ENCODE results near the gene PRKCA.

PRKCA gene

GRCh38 chr17:66508896-66509844, 206.8 kb downstream of the PRKCA start:
- Histone ChIP-seq H3K14ac (ENCODE audit: low read length) (no peak overlapping the region), H3K9ac (ENCODE audit: low read length) (no peak overlapping the region), H4K91ac (ENCODE audit: low read depth, low read length) (no peak overlapping the region), H4K12ac (ENCODE audit: low read depth, low read length) (no peak overlapping the region), H2BK120ac (ENCODE audit: insufficient read depth, low read length, poor library complexity) (no peak overlapping the region), H3K23ac (ENCODE audit: low read length) (no peak overlapping the region), H3K27ac (ENCODE audit: low read depth, low read length) (no peak overlapping the region), H2BK5ac (ENCODE audit: low read depth, low read length, poor library complexity) (no peak overlapping the region), H2BK12ac (ENCODE audit: low read length) (no peak overlapping the region), H3K79me2 (ENCODE audit: control insufficient read depth, insufficient read depth, low read length, poor library complexity) (no peaks in the 10 kb centered on the region), H3K4me2 (ENCODE audit: low read length) (no peak overlapping the region), H3K4me3 (ENCODE audit: low read depth, low read length) (no peak overlapping the region), H3K9me3 (ENCODE audit: insufficient read depth, low read depth, low read length) (no peaks in the 10 kb centered on the region), H2AK5ac (ENCODE audit: low read length) (no peak overlapping the region), H3K79me1 (ENCODE audit: low read length) (no peaks in the 10 kb centered on the region), H3K4me1 (ENCODE audit: control insufficient read depth in 1 of 2, insufficient read depth in 2 of 2, low read length in 2 of 2) (peaks cover 0 to 2% of the 10 kb centered on the region in 2 experiments), H2AFZ (ENCODE audit: insufficient read depth, low read length, poor library complexity) (no peak overlapping the region), H3K18ac (ENCODE audit: low read length) (no peak overlapping the region), H3K27me3 (ENCODE audit: insufficient read depth, low read length) (no peaks in the 10 kb centered on the region), H3K36me3 (ENCODE audit: control insufficient read depth in 1 of 2, insufficient read depth in 2 of 2, low read length in 2 of 2) (no peaks in the 10 kb centered on the region), H4K8ac (ENCODE audit: low read depth, low read length) (no peak overlapping the region), H3K4ac (ENCODE audit: low read depth, low read length) (no peak overlapping the region)
- DNase-seq: peak; percentile 9 to 10
- WGBS (ENCODE audit: extremely low coverage, insufficient coverage, insufficient read length): no CpG with 5 or more reads among the region's 8 CpGs

GRCh38 chr17:66509926-66510325, 207.5 kb downstream of the PRKCA start:
- Histone ChIP-seq H3K9ac (ENCODE audit: low read length) (no peak overlapping the region), H3K27ac (ENCODE audit: low read depth, low read length) (no peak overlapping the region), H4K91ac (ENCODE audit: low read depth, low read length) (no peak overlapping the region), H3K4ac (ENCODE audit: low read depth, low read length) (no peak overlapping the region), H3K4me2 (ENCODE audit: low read length) (no peak overlapping the region), H3K27me3 (ENCODE audit: insufficient read depth, low read length) (no peaks in the 10 kb centered on the region), H3K36me3 (ENCODE audit: control insufficient read depth in 1 of 2, insufficient read depth in 2 of 2, low read length in 2 of 2) (no peaks in the 10 kb centered on the region), H3K79me1 (ENCODE audit: low read length) (no peaks in the 10 kb centered on the region), H4K8ac (ENCODE audit: low read depth, low read length) (no peak overlapping the region), H2BK12ac (ENCODE audit: low read length) (no peak overlapping the region), H2AFZ (ENCODE audit: insufficient read depth, low read length, poor library complexity) (no peak overlapping the region), H2BK5ac (ENCODE audit: low read depth, low read length, poor library complexity) (no peak overlapping the region), H3K4me3 (ENCODE audit: low read depth, low read length) (no peak overlapping the region), H3K23ac (ENCODE audit: low read length) (no peak overlapping the region), H3K9me3 (ENCODE audit: insufficient read depth, low read depth, low read length) (no peaks in the 10 kb centered on the region), H3K18ac (ENCODE audit: low read length) (no peak overlapping the region), H3K4me1 (ENCODE audit: control insufficient read depth in 1 of 2, insufficient read depth in 2 of 2, low read length in 2 of 2) (peaks cover 0 to 2% of the 10 kb centered on the region in 2 experiments), H3K79me2 (ENCODE audit: control insufficient read depth, insufficient read depth, low read length, poor library complexity) (no peaks in the 10 kb centered on the region), H3K14ac (ENCODE audit: low read length) (no peak overlapping the region), H2BK120ac (ENCODE audit: insufficient read depth, low read length, poor library complexity) (no peak overlapping the region), H4K12ac (ENCODE audit: low read depth, low read length) (no peak overlapping the region), H2AK5ac (ENCODE audit: low read length) (no peak overlapping the region)
- DNase-seq: no peak
- no CpG with 5 or more reads among the region's 3 CpGs for WGBS (ENCODE audit: extremely low coverage, insufficient coverage, insufficient read length)

- Histone ChIP-seq H3K27me3 (ENCODE audit: insufficient read depth, low read length) (no peaks in the 10 kb centered on the region), H2AK5ac (ENCODE audit: low read length) (no peak overlapping the region), H3K4me3 (ENCODE audit: low read depth, low read length) (no peak overlapping the region), H3K9ac (ENCODE audit: low read length) (no peak overlapping the region), H3K23ac (ENCODE audit: low read length) (no peak overlapping the region), H3K79me2 (ENCODE audit: control insufficient read depth, insufficient read depth, low read length, poor library complexity) (no peaks in the 10 kb centered on the region), H2BK120ac (ENCODE audit: insufficient read depth, low read length, poor library complexity) (no peak overlapping the region), H3K79me1 (ENCODE audit: low read length) (no peaks in the 10 kb centered on the region), H3K14ac (ENCODE audit: low read length) (no peak overlapping the region), H3K4me2 (ENCODE audit: low read length) (no peak overlapping the region), H3K4me1 (ENCODE audit: control insufficient read depth in 1 of 2, insufficient read depth in 2 of 2, low read length in 2 of 2) (peaks cover 0 to 2% of the 10 kb centered on the region in 2 experiments), H2BK12ac (ENCODE audit: low read length) (no peak overlapping the region), H3K18ac (ENCODE audit: low read length) (no peak overlapping the region), H2BK5ac (ENCODE audit: low read depth, low read length, poor library complexity) (no peak overlapping the region), H2AFZ (ENCODE audit: insufficient read depth, low read length, poor library complexity) (no peak overlapping the region), H3K27ac (ENCODE audit: low read depth, low read length) (no peak overlapping the region), H4K91ac (ENCODE audit: low read depth, low read length) (no peak overlapping the region), H4K8ac (ENCODE audit: low read depth, low read length) (no peak overlapping the region), H3K36me3 (ENCODE audit: control insufficient read depth in 1 of 2, insufficient read depth in 2 of 2, low read length in 2 of 2) (no peaks in the 10 kb centered on the region), H4K12ac (ENCODE audit: low read depth, low read length) (no peak overlapping the region), H3K4ac (ENCODE audit: low read depth, low read length) (no peak overlapping the region), H3K9me3 (ENCODE audit: insufficient read depth, low read depth, low read length) (no peaks in the 10 kb centered on the region)
- WGBS (ENCODE audit: extremely low coverage, insufficient coverage, insufficient read length): no CpG with 5 or more reads among the region's 3 CpGs
- no peak for DNase-seq
These were observed 208.7 kb downstream of the PRKCA start for GRCh38 chr17:66511135-66511534.

- Histone ChIP-seq H2BK120ac (ENCODE audit: insufficient read depth, low read length, poor library complexity) (no peak overlapping the region), H3K18ac (ENCODE audit: low read length) (no peak overlapping the region), H3K4me2 (ENCODE audit: low read length) (no peak overlapping the region), H3K4me3 (ENCODE audit: low read depth, low read length) (no peak overlapping the region), H4K12ac (ENCODE audit: low read depth, low read length) (no peak overlapping the region), H3K4me1 (ENCODE audit: control insufficient read depth in 1 of 2, insufficient read depth in 2 of 2, low read length in 2 of 2) (peaks cover 0 to 2% of the 10 kb centered on the region in 2 experiments), H3K27me3 (ENCODE audit: insufficient read depth, low read length) (no peaks in the 10 kb centered on the region), H2AK5ac (ENCODE audit: low read length) (no peak overlapping the region), H3K79me2 (ENCODE audit: control insufficient read depth, insufficient read depth, low read length, poor library complexity) (no peaks in the 10 kb centered on the region), H3K79me1 (ENCODE audit: low read length) (no peaks in the 10 kb centered on the region), H3K36me3 (ENCODE audit: control insufficient read depth in 1 of 2, insufficient read depth in 2 of 2, low read length in 2 of 2) (no peaks in the 10 kb centered on the region), H2AFZ (ENCODE audit: insufficient read depth, low read length, poor library complexity) (no peak overlapping the region), H3K14ac (ENCODE audit: low read length) (no peak overlapping the region), H4K8ac (ENCODE audit: low read depth, low read length) (no peak overlapping the region), H4K91ac (ENCODE audit: low read depth, low read length) (no peak overlapping the region), H3K23ac (ENCODE audit: low read length) (no peak overlapping the region), H2BK12ac (ENCODE audit: low read length) (no peak overlapping the region), H3K9ac (ENCODE audit: low read length) (no peak overlapping the region), H3K27ac (ENCODE audit: low read depth, low read length) (no peak overlapping the region), H2BK5ac (ENCODE audit: low read depth, low read length, poor library complexity) (no peak overlapping the region), H3K9me3 (ENCODE audit: insufficient read depth, low read depth, low read length) (no peaks in the 10 kb centered on the region), H3K4ac (ENCODE audit: low read depth, low read length) (no peak overlapping the region)
- DNase-seq: no peak
- no CpG with 5 or more reads among the region's 11 CpGs for WGBS (ENCODE audit: extremely low coverage, insufficient coverage, insufficient read length)
These were observed 211.9 kb downstream of the PRKCA start for GRCh38 chr17:66514227-66514806.

All from trophoblast cell (in vitro differentiated cells and primary cell).